GM18861 (cell line): ENCODE measurements around the gene AEBP1.

ENCODE experiments used
- ATAC-seq: cut with Tn5 transposase; IDR thresholded peaks from one replicate; pipeline ENCODE4 v1.9.1; 2021; ENCODE audit not compliant: unreplicated experiment

Gene AEBP1

GRCh38 chr7:44103923-44104859, at the start of gene AEBP1:
Gene AEBP1 (plus strand): TSS chr7:44104345. CDS start chr7:44104666, 321 bp downstream.
- ATAC-seq: no peak

DNA sequence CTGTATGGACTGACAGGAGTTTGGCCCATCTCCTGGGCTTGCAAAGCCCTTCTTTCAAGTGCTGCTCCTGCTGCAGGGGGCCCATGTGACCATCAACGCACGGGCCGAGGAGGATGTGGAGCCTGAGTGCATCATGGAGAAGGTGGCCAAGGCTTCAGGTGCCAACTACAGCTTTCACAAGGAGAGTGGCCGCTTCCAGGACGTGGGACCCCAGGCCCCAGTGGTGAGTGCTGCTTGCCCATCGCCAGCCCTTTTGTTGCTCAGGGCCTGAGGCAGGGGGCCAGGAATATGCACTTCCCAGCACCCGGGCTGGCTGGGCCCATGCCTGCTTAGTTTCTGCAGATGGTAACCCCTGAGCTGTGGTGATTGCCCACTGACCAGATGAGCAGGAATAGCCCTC, 47.5 kb upstream of the AEBP1 start:
- ATAC-seq: no peak

DNA sequence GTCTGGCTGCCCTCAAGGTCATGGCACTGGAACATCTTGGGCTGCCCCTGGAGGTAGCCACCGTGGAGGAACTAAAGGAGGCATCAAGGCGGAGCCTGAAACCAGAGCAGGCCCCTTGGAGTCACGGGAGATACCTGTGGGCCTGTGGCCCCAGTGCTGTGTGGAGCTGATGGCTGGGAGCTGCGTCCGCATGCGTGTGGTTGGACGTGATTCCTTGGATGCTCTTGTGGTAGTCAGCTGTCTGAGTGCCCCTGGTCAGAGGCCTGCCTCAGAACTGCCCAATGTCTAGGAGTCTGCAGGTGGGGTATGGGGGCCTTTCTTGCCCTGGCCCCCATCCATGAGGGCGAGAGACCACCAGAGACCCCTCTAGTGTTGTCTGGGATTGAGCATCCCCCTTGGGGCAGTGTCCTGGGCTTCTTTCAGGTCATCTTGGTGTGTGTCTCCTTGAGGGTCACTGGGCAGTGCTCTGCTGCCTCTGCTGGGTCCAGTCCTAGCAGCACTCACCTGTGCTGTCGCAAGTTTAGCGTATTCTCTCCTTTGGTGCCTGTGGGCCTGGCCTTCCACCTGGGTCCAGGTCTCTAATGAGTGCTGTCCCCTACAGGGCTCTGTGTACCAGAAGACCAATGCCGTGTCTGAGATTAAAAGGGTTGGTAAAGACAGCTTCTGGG, 46.8 kb upstream of the AEBP1 start:
- ATAC-seq: no peak

DNA sequence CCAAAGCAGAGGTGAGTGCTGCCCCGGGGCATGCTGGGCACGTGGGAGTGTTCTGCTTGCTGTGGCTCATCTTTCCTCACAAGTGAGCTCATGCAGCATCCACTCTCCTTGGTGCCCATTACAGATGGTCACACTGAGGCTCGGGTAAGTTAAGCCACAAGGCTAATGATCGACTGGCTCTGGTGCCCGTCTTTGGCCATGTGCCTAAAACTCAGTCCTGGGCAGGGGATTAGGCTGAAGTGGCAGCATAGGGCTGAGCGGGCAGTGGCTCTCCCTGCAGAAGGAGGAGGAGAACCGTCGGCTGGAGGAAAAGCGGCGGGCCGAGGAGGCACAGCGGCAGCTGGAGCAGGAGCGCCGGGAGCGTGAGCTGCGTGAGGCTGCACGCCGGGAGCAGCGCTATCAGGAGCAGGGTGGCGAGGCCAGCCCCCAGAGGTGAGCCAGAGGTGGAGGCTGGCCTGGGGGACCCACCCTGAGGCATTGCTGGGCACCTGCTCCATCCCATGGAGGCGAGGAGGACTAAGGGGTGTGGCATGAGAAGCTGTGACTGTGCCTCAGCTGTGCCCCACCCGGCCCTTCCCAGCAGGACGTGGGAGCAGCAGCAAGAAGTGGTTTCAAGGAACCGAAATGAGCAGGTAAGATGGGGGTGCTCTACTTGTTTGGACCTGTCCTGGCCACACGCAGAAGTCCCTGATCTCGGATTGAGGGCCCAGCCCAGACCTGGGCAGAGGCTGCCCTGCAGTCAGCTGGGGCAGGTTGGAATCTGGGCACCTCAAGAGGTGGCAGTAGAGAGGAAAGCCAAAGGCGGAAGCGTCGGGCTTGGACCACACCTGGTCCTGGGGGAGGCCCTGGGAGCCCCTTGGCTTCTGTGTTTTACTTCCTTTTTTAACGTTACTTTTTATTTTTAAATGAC, 46.0 kb upstream of the AEBP1 start:
- peak; percentile 20 for ATAC-seq

DNA sequence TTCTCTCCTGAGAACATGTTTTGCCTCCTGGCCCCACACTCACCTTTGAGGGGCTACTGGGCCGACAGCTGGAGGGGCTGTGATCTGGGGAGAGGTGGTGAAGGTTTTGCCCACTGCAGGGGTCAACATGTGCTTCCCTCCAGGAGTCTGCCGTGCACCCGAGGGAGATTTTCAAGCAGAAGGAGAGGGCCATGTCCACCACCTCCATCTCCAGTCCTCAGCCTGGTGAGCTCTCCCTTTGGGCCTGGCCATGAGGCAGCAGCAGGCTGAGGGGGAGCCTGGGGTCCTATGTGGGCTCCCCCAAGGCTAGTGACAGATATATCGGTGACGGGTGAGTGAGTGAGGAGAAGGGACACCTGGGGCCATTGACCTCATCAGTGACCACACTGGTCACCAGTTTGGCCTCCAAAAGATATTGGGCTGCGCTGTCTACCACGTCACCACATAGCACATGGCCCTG, 45.4 kb upstream of the AEBP1 start:
- peak; percentile 16 for ATAC-seq

DNA sequence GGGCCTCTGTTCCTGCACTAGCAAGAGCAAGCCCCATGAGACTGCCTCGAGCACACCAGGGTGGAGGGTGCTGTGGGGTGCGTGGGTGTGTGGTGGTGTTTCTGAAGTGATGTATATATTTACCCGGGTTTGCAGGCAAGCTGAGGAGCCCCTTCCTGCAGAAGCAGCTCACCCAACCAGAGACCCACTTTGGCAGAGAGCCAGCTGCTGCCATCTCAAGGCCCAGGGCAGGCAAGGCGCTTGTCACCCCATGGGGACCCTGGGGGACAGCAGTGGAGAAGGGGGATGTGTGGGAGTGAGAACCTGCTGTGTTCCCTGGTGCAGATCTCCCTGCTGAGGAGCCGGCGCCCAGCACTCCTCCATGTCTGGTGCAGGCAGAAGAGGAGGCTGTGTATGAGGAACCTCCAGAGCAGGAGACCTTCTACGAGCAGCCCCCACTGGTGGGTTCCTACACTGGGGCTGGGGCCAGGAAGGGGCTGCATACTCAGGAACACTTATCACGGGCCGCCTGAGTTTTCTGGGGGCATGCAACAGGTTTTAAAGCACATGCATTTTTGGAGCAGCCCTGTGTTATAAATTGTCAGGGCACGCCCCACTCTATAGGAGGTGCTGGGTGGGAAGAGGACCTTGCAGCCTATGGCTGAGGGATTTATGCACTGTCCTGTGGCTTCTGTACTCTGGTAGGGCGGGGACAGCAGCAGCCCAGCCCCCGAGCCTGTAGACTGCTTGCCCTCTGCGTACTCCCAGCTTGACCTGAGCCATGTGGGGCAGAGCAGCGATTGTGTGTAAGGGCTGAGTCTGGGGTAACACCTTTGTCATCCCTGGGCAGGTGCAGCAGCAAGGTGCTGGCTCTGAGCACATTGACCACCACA, 44.7 kb upstream of the AEBP1 start:
- ATAC-seq: peak; percentile 58

- ATAC-seq: no peak
Measured at GRCh38 chr7:44060091-44060947, 43.8 kb upstream of the AEBP1 start.

DNA sequence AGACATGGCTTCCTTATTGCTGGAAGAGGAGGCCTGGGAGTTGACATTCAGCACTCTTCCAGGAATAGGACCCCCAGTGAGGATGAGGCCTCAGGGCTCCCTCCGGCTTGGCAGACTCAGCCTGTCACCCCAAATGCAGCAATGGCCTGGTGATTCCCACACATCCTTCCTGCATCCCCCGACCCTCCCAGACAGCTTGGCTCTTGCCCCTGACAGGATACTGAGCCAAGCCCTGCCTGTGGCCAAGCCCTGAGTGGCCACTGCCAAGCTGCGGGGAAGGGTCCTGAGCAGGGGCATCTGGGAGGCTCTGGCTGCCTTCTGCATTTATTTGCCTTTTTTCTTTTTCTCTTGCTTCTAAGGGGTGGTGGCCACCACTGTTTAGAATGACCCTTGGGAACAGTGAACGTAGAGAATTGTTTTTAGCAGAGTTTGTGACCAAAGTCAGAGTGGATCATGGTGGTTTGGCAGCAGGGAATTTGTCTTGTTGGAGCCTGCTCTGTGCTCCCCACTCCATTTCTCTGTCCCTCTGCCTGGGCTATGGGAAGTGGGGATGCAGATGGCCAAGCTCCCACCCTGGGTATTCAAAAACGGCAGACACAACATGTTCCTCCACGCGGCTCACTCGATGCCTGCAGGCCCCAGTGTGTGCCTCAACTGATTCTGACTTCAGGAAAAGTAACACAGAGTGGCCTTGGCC, 43.0 kb upstream of the AEBP1 start:
- ATAC-seq: no peak

DNA sequence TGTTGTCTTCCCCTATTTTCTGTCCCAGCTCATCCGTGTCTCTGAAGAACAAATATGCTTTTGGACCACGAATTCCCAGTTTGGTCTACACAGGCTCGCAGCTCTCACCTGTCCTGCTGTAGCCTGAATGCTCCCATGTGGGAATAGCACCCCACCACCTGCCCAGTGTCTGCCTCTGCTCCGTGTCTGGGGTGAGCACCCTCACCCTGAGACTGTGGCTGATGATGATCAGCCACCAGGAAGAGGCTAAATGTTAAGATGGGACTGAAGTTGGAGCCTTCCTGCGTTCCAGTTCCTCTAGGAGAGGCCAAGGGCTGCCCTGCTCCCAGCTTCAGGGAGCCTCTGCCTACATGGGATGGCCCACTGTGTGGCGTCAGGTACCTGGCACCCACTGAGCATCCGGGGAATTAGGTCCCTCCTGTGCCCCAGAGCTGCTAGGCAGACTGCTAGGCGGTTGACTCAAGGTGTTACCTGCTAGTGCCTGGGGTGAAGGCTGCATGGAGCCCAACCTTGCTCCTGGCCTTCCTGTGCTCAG, 42.4 kb upstream of the AEBP1 start:
- ATAC-seq: no peak

DNA sequence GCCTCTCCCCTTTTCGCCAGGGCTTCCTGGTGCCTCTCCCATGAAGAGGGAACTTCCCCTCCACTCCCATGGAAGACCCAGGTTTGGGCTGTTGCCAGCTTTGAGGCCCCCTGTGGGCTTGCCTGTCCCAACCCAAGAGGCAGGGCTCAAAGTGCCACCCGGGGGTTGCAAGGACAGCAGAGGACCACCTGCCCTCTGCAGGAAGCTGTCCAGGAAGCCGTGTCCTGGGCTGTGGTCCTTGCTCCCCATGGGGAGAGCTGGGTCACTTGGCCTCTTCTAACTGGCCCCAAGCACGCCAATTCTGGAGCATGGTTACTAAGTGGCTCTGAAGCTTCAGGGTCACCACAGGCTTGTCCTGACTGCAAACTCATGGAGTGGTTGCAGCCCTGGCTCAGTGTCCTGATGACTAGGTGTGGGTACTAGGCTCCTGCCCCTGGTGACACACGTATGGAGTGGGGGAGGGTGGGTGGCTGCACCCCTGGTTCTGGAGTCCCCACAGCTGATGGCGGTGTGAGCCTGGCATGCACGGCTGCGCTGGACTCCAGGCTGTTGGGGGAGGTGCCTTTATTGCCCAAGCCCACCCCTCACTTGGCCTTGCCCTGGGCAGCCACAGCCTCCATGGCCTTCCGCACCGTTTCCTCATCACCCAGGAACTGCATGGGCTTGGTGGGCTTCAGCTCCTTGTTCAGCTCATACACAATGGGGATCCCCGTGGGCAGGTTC, 41.8 kb upstream of the AEBP1 start:
- no peak for ATAC-seq

GRCh38 chr7:44062903-44063295, 41.2 kb upstream of the AEBP1 start:
- no peak for ATAC-seq

GRCh38 chr7:44063547-44063893, 40.6 kb upstream of the AEBP1 start:
- no peak for ATAC-seq

DNA sequence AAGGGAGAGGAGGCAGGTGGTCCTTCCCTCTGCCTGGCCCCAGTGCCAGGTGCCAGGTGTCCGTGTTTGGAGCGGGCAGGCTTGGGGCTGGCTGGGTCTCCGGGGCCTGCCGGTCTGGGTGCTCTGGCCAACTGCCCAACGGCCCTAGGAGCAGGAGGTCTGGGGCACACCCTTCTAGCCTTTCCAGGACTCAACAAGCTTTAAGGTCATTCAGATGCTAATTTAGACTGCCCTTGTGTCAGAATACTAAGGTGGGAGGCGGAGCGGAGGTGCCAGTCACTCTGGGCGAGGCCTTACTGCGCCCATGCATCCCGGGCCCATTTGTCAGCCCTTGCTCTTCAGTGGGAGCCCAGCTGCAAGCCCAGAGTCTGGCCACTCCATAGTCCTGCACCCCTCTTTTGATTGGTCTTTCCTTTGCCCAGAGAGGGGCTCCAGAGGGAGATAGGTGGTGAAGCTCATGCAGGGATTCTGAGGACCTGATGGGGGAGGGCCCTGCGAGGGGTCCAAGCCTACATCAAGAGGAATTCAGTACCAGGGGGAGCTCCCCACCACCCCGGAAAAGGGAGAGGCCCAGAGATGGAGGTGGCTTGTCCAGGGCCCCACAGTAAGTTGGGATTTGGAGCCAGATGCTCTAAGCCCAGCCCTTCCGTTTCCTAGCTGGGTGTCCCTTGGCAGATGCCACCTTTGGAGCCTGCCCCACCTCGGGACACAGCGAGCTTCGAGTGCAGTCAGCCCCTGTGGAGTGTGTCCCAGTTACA, 40.1 kb upstream of the AEBP1 start:
- ATAC-seq: no peak

- ATAC-seq: no peak
Measured at GRCh38 chr7:44064791-44065430, 39.2 kb upstream of the AEBP1 start.

DNA sequence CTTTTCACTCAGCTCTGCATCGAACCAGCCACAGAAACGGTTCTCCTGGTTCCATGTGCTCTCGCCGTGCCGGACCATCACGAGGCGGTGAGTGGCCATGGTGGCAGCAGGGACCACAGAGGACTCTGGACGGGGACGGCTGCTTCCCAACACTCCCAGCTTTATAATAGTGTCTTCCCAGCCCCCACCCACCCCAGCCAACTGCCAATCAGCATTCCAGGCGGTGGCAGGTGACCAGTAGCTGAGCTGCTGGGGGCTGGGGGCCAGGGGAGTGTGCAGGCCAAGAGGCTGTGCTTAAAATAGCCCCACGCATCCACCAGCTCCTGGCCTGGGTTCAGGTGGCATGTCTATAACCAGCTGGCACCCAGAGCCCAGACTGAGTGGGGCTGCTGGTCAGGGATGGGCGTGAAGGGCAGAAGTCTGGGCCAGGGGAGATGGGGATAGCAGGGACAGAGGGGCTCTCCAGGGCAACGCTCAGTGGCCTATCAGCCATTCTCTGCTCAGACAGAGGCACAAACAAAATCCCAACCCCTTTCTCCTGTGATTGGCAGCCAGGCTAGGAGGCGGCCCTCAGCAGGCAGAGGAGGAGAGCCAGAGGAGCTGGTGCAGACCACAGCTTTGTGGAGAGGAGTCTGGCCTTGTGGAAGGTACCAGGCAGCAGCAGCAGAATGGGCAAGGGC, 38.6 kb upstream of the AEBP1 start, which contains the start of gene PGAM2:
TSS of gene PGAM2 (minus strand) at position 137 of the 680 bp plus-strand sequence. CDS start at position 99, 38 bp downstream.
- ATAC-seq: no peak

- no peak for ATAC-seq
Measured at GRCh38 chr7:44066111-44066460, 38.1 kb upstream of the AEBP1 start.
